HG02970 (cell line): ENCODE results near the gene DNAL4.

ENCODE experiments used
- ATAC-seq: cut with Tn5 transposase; IDR thresholded peaks from one replicate; pipeline ENCODE4 v1.9.1; 2021; ENCODE audit warnings: mild to moderate bottlenecking, moderate library complexity, moderate number of reproducible peaks; ENCODE audit not compliant: unreplicated experiment, low FRiP score

DNAL4 gene

DNA sequence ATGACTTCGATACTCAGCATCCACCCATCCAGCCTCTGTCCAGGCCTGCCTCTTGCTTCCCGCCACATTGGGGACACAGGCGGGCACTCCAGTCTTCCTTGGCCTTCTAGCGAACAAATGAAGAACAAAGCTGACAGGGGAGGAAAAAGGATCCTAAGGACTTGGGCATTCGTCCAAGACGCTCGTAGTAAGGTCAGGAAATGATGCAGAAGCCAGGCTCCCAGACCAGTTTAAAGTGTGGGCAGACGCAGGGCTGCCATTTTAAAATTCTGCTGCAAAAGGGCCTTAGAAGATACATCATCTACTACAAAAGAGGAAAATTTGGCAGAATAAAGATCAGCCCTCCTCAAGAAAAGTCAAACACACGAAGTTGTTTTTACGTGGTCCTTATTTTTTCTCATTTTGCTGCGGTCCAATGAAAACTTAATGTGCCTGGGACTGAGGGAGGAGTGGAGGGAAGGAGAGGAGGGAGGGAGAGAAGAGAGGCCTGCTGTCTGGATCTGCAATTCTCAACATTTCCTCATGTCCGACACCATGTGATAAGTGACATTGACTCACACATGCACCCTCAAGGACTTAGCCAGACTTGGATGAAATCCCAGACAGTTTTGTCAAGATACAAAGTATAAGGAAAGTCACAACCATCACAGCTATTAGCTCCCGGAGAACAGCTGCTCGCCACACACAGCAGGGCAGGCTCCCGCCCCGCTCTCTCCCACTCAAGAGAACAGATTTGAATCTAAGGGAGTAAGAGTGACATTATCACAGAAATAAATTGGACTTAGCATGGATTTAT lies 5.7 kb downstream of the DNAL4 start:
- no peak for ATAC-seq

DNA sequence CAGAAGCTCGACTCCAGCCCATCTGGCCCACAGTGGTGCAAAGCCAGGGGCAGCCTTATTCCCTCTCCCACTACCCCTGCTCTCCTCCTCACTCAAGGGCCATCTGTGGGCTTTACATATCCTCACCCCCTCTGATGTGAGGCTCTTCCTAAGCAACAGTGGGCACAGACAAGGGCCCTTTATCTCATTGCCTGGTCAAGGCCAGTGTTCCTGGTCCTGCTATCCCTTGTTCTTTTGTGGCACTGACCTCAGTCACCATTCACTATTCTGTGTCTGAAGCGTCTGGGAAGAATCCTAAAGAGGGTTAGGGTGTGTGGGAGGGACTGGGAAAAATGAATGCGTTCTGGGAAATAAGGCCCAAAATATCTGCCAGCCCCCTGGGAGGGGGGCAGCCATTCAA lies 7.3 kb downstream of the DNAL4 start:
- ATAC-seq: no peak

DNA sequence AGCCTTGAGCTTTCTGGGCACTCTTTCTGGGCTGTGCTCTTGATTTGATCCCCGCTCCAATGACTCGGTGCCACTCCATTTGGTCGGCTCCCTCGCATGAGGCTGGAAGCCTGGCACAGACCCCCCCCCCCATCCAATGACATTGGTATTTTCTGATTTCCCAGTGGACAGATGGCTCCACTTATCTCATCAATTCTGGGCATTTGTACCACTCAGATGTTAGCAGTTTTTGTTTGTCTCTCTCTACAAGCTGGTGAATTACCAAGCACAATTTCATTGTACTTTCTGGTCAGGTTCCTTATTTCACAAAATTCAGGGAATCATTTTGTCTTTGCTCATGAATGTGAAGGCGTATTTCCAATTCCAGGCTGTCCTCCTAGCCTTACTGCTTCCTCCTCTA lies 9.1 kb downstream of the DNAL4 start:
- ATAC-seq: no peak

DNA sequence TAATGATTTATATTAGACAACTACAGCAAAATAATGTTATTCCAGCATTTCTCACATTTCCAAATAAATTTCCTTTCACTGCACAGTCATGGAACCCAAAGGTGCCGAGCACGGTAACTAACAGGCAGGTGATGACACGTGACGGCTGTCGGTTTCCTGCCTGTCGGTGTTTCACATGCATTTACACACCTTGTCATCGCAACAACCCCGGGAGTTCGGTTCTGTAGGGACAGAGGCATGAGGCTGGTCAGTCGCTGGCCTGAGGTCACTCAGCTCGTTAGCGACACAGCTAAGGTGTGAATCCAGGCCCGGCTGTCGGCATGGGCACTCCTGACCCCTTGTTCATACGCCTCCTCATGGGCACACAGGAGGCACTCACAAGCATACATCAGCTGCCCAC lies 9.9 kb downstream of the DNAL4 start:
- no peak for ATAC-seq

DNA sequence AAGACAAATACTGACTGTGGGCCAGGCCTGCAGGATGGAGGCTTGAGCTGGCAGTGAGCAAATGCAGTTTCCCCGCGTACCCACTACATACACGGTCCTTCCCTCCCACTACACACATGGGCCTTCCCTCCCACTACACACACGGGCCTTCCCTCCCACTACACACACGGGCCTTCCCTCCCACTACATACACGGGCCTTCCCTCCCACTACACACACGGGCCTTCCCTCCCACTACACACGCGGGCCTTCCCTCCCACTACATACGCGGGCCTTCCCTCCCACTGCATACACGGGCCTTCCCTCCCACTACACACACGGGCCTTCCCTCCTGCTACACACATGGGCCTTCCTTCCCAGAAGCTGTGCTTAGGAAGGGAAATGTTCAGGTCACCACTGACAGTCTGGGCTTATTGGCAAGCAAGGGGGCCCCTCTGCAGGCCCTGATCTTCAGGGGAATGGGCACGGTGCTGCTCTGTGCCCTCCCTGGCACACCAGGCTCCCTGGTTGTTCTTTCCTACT lies 10.8 kb downstream of the DNAL4 start:
- ATAC-seq: no peak

DNA sequence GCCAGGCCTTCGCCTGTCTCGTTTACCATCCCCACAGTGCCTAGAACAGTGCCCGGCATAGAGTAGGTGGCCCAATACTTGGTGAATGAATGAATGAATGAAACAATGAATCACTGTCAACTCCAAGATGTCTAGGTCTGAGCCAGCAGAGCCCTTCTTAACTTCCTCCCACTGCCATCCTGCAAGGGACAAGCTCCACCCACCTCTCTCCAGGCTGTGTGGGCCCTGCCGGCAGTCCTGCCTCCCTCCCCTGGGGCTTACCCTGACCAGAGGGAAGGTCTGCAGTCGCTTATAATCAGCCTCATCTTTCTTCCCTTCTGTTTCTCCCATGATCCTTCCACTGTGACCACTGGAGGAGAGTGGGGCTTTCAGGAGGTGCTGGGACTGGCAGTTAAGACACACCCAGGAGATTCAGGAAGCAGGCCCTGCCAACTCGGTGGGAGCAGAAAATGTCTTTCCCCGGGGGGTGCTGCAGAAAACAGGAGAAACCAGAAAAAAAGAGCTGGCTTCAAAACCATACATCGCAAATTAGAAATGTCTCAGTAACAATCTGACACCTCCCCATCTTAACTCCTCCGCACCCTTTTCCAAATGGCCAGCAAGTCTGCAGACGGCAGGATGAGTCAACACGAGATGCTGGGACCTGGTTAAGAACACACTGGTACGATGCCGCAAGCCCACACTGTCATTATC lies 11.4 kb downstream of the DNAL4 start:
- ATAC-seq: no peak

DNA sequence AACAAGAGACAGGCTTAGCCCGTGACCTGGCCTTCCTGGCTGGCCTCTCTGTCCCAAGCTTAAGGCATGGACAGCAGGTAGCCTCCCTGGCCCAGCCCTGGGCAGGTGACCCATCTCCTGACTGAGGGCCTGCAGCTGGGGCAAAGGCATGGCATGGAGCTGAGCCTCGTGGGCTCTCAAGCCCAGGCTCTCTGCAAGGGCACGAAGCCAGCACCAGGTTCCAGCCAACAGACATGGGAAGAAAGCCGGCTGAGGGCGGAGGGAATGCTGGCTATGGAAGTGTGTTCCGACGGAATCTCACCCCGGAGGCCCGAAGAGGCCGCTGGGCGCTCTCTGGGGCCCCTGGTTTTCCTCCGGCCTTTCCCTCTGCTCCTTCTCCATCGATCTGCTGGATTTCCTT lies 12.9 kb downstream of the DNAL4 start:
- no peak for ATAC-seq

DNA sequence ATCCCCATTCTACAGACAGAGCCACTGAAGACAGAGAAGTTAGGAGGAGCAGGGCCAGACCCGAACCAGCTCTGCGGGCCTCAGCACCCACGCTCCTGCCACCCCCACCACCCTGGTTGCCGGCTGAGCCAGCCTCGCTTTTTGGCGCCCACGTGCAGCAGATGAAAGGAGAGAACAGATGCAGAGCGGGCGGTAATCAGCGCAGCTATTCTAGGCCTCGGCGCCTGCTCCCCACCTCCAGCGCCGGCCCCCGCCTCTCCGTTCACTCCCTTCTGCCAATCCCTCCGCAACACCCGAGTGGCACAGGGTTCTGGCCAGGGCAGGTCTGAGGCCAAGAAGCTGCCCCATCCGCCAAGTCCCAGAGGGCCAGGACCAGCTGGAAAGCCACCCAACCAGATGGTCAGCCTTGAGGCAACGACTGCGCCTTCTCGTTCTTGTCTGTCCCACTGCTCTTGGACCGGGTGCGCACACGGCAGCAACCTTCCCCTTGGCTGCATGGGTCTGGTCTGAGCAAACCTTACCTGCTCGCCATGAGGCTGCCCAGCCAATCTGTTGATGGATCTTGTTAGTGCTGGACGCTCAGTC lies 16.8 kb downstream of the DNAL4 start:
- ATAC-seq: no peak

DNA sequence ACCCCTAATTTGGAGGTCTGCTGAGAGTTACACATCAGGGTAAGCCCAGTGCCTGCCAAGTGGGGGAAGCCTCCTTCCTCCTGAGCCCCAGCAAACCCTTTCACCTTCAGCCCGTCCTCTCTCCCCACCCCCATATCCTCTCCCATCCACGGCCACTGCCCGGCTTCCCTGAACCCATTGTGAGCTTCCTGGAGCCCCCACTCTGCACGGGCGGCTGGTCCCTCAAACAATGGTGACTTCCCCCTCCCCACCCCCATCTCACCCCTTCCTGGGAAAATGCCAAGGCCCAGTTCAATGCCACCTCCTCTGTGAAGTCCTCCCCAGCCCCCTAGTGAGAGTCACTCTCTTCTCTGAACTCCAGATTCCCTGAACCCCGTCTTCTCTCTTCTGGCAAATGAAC lies 17.9 kb downstream of the DNAL4 start:
- no peak for ATAC-seq

DNA sequence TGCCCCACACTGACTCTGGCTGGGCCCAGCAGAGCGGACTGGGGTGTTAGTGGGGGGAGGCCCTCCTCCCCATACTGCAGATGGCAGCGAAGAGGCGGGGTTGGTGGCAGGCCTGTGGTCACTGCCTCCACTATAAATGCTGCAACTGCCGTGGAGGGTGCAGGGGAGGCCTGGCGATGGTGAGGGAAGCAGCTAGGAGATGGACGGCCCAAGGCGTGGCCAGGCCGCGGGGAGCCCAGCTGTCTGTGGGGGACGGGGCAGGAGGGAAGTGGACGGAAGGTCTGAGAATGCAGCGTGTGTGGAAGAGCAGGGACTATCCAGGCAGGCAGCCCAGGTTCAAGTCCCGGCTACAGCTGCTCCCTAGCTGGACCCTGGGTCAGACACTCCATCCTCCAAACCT lies 18.3 kb downstream of the DNAL4 start:
- no peak for ATAC-seq

DNA sequence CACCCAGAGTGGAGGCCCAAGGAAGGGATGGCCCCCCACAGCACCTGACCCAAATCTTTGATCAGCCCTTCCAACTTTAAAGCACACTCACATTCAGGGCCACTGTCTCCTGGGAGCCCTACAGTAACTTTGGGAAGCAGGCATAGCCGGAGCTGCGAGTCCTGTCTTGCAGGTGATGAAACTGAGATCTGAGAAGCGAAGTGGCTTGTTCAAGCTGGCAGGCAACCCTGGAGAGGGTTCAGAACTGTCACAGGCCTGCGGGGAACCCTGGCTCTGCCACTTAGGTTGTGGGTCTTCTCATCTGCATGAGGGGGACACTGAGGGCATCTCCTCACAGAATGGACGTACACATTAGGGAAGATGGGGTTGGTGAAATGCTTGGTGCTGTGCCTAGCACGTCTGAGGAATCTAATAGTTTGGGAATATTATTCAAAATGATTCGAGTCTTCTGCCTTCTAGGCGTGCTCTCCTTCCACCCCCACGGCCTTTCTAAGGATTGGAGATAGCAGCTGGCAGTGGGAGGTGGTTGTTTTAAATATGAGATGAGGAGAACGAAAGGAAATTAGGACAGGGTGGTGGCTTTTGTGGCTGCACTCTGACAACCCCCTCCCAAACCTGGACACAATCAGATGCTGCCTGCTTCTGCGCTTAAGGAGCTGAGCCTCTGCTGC lies 19.3 kb downstream of the DNAL4 start:
- ATAC-seq: no peak

DNA sequence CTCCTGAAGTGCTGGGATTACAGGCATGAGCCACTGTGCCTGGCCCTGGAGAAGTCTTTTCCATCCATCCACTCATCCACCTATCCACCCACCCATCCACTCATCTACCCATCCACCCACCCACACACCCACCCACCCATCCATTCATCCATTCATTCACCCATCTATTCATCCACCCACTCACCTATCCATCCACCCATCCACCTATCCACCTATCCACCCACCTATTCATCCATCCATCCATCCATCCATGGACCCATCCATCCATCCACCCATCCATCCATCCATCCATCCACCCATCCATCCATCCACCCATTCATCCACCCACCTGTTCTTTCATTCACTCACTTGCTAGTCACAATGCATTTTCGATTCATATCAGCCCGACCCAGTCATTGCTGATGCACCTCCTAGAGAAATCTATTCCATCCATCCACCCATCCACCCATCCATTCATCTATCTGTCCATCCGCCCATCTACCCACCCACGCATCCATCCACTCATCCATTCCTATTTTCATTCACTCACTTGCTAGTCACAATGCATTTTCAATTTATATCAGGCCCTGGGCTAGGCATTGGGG lies 20.5 kb downstream of the DNAL4 start:
- ATAC-seq: no peak

DNA sequence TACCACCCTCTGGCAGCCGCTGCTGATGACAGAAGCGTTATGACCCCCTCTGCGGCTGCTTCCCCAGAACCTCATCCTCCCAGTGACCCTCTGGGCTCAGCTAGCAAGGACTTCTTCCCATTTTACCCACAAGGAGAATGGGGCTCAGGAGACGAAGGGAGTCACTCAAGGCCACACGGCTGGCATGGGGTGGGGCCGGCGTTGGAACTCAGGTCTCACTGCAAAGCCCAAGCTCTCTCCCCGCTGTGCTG lies 21.4 kb downstream of the DNAL4 start:
- no peak for ATAC-seq

DNA sequence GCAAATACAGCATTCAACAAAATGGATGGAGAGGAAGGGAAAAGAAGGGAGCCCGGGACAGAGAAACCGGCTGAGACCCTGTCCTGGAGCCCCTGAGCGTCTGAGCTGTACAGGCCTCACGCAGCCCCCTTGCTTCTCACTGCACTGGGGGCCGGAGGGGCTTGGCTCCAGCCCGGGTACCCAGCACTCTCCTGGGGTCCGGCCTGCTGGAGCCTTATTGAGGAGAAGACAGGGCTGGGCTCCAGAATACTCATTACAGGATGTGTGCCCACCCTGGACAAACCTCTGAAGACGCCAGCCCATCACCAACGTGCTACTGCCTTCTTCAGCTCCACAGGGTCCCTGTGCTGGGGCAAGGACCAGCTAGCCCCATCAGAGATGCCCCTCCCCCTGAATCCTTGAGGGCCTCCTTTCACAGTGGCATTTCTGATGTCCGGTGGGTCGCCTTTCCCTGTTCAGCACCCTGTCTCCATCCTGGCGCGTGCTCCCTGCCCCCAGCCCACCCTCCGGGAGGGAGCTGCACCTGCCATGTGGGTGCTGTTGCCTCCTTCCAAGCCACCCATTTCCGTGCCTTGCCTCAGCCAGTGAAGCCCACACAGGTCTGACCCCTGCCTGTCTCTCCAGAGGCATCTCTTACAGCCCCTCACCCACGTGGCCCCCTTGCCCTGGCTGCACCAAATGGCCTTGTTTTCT lies 23.5 kb downstream of the DNAL4 start:
- no peak for ATAC-seq

DNA sequence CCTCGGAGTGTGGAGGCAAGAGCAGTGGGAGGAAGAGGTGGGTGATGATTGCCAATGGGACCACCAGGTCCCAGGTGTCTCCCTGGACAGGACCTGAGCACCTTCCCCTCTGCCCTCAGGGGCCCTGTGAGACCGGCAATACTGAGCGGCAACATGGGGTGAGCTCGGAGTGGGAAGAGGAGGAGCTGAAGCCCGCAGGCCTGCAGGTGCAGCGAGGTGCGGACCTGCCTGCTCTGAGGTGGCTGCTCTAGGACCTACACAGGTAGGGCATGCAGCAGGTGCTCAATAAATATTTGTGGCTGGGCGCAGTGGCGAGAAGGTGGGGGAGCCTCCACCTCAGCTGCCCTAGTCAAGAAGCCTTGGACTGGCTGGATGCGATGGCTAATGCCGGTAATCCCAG lies 25.9 kb downstream of the DNAL4 start:
- ATAC-seq: no peak

DNA sequence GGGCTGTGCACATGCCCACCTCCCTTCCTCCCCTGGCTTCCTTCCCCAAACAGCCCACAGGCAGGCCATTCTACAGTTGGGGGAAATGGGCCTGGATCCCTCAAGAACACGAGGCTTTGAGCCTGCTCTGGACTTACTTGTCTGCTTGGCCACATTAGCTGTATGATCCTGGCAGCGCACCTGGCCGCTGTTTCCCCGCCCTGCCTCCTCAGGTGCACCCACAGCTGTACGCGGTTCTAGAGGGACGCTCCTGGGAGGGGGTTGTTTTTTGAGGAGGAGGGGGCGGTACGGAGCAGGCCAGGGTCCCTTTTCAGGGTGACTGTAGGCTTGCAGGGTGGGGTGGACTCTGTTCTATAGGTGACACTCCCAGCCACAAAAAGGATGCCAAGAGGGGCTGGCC lies 26.6 kb downstream of the DNAL4 start:
- no peak for ATAC-seq

DNA sequence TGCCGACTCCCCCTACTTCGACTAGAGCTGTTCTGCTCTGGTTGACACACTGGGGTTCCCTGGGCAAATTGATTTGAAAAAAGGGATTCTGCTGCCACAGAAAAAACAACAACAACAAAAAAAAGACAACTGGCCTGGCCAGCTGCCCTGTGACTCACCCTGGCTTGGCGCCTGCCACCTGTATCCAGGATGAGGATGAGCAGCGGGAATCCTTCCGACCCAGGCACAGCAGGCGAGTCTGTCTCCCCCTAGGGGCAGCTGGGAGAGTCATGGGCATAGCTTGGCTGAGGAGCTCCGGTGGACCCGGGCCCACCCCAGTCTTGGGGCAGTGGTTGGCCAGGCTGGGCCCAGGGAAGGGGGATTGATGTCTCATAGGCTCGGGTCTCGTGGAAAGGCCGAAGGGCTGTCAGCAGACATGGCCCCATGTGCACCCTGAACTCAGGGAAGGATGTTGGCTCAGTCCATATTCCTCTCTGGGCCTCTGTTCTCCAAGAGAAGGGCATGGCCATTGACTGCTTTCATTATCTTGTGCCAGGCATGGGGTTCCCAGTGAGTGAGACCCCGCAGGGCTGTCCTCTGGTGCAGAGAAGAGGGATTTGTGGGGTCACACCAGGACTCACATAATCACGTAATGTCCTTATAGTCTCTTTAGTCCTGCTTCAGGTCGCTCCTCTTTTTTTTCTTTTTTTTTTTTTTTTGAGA lies 27.7 kb downstream of the DNAL4 start:
- no peak for ATAC-seq

DNA sequence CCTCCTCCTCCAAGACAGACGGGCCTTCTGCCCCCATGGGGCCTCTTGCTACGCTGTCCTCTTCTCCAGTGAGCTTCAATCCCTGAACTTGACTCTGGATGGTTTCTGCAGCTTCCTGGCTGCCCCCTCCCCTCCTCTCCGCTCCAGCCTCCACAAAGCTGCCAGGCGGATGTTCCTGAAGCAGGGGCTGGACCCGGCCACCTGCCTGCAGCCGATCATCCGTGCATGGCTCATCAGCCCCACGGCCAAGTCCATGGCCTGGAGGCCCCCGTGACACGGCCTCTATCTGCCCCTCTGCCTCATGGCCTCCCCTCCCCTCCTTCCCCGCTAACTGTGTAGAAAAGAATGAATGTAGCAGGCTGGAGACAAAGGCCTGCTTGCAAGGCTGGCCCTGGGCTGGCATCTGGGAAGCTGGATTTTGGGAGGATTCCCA lies 31.4 kb downstream of the DNAL4 start:
- no peak for ATAC-seq

DNA sequence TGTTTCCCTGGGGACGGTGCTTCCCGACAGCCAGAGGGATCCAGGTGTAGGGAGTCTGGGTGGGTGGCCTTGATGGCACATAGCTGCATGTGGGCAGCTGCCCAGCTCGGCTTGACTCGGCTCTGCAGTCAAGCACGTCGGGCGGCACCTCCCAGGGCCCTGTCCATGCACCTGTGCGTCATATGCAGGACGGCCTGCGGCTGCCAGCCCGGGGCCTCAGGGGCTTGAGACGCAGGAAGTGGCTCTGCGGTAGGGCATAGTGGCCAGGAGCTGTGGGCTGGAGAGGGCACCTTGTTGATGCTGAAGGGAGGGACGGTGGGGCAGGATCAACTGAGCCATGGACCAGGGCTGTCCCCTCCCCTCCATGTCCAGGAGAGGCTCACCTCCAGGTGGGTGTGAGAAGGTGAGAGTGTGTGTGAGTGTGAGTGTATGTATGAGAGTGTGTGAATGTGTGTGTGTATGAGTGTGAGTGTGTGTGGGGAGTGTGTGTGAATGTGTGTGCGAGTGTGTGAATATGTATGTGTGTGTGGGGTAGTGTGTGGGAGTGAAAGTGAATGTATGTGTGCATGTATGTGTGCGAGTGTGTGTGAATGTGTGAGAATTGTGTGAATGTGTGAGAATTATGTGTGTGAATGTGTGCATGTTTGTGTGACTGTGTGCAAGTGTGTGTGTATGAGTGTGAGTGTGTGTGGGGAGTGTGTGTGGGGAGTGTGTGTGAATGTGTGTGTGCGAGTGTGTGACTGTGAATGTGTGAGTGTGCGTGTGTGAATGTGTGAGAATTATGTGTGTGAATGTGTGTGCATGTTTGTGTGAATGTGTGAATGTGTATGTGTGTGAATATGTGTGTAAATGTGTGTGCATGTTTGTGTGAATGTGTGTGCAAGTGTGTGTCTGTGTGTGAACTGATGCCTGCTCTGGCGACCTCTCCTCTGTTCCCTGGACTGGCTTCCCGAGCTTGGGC lies 32.5 kb downstream of the DNAL4 start:
- no peak for ATAC-seq
